Adrenal gland (tissue), 12 donors: ENCODE measurements around the gene REEP5. TPM values are rescaled to one million over a fixed set of nuclear protein-coding genes. Genes with fewer than 3 reads are reported as not detected.

Source experiments
- DNase-seq, 7 donors: peaks; one replicate each; pipeline ENCODE4 v3.0.0-alpha.2; 2019 to 2020
- H3K27ac ChIP-seq, 5 donors: fragments of 200-600 bp; sonication (generic) in 4 of 5; 1 replicate in 3 of 5; 2 replicates in 2 of 5; pipeline versions ENCODE4 v1.5.1 to v1.8.0; 2016 to 2020; ENCODE audit warnings: mild to moderate bottlenecking in 1 of 5
- H3K27me3 ChIP-seq: fragments of 200-600 bp; 2 replicates; pipeline ENCODE4 v1.8.0; 2021
- H3K36me3 ChIP-seq, 2 donors: fragments of 200-600 bp; replicated peaks in 1 of 2; 1 replicate in 1 of 2; 2 replicates in 1 of 2; pipeline versions ENCODE4 v1.5.1 to v1.8.0; 2018 to 2022
- H3K4me1 ChIP-seq, 2 donors: fragments of 200-600 bp; replicated peaks in 1 of 2; 1 replicate in 1 of 2; 2 replicates in 1 of 2; pipeline versions ENCODE4 v1.5.1 to v1.8.0; 2018 to 2021
- H3K4me3 ChIP-seq, 4 donors: fragments of 200-600 bp; sonication (generic) in 3 of 4; one replicate each; pipeline ENCODE4 v1.5.1; 2016 to 2018
- H3K9me3 ChIP-seq, 3 donors: fragments of 200-600 bp; sonication (generic) in 1 of 3; replicated peaks in 1 of 3; 1 replicate in 2 of 3; 2 replicates in 1 of 3; pipeline versions ENCODE4 v1.5.1 to v1.8.0; 2016 to 2021
- POLR2A ChIP-seq, 2 donors: fragments of 450-650 bp; IDR thresholded peaks; one replicate each; pipeline ENCODE4 v1.6.1; 2017; ENCODE audit warnings: antibody characterized with exemption in 2 of 2, mild to moderate bottlenecking in 2 of 2, moderate library complexity in 1 of 2
- WGBS, 4 donors: extraction: QIAGEN DNeasy Blood & Tissue Kit in 2 of 4; methylation state at CpG; one replicate each; pipeline versions ENCODE4 v1.1.5 to v1.1.7; 2013 to 2017; 5-methylcytosine and 5-hydroxymethylcytosine counted together
- intact Hi-C, 2 donors: fragments of 100-400 bp; cut with DNase I; formaldehyde crosslinking; loops; one replicate each; pipeline versions ENCODE4 v1.14.1 to v1.15.0; 2022 to 2023
- polyA plus RNA-seq, 3 donors: library from polyadenylated mRNA; stranded (reverse); fragments of 200-250 nt in 2 of 3; fragments of 350-450 nt in 1 of 3; fragmentation: Illumina TruSeq in 1 of 3; extraction: RNeasy Lipid Tissue Mini Kit (QIAGEN cat#74804) in 1 of 3; gene quantifications; one replicate each; pipeline ENCODE4 v1.2.3, GENCODE V29; 2013 to 2014
- total RNA-seq, 9 donors: library from RNA; depleted of rRNA in 4 of 9; stranded (reverse); fragments of >200 nt in 4 of 9; fragments of 120-200 nt in 1 of 9; fragmentation: NEBNext Ultra II Directional in 1 of 9; extraction: Animal tissue kit (Norgen Biotek cat#: 25700) in 1 of 9; gene quantifications; one replicate each; pipeline versions ENCODE4 v1.1.0 to v1.2.4, GENCODE V29; 2013 to 2023
- TF ChIP-seq, protein P1 (sequence below), 6 experiments: fragments of 450-650 bp in 4 of 6; fragments of 200-600 bp in 2 of 6; sonication (generic) in 1 of 6; IDR thresholded peaks; 1 replicate in 5 of 6; 2 replicates in 1 of 6; pipeline versions ENCODE4 v1.5.1 to v1.8.0; 2016 to 2021; ENCODE audit warnings: antibody characterized with exemption in 6 of 6, mild to moderate bottlenecking in 2 of 6, moderate library complexity in 1 of 6
- donor health status: healthy with polysubstance abuse.
- donor health status: Bipolar disorder and iron deficiency.
- donor health status: DM: yes; HTN: yes; CAD: no.
- donor health status: DM: no; HTN: no; CAD: no.
- donor health status: DM: no; HTN: no; CAD: no.
- donor health status: DM: yes; HTN: yes; CAD: no.

REEP5 gene
- total and polyA plus RNA-seq, 12 donors, result 73.8 to 198 (median 148) TPM

DNA sequence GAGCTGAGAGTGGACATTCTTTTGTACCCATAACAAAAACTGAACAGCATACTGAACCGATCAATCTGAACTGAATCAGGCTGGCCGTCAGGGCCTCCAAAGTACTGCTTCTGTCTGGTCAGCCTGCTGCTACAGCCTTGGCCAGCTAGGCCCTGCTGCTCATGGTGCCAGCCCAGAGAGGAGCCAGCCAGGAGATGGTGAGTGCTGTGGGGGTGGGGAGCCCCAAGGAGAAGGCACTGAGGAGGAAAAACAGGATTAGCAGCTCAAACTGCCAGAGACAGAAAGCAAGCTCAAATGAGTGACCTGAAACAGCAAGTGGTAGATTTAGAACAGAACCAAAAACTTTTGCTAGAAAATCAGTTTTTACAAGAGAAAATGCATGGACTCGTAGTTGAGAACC, 37.0 kb downstream of the REEP5 start:
- DNase-seq, result peak; percentile 31 to 78 (median 54)
- TF ChIP-seq, protein P1, sequence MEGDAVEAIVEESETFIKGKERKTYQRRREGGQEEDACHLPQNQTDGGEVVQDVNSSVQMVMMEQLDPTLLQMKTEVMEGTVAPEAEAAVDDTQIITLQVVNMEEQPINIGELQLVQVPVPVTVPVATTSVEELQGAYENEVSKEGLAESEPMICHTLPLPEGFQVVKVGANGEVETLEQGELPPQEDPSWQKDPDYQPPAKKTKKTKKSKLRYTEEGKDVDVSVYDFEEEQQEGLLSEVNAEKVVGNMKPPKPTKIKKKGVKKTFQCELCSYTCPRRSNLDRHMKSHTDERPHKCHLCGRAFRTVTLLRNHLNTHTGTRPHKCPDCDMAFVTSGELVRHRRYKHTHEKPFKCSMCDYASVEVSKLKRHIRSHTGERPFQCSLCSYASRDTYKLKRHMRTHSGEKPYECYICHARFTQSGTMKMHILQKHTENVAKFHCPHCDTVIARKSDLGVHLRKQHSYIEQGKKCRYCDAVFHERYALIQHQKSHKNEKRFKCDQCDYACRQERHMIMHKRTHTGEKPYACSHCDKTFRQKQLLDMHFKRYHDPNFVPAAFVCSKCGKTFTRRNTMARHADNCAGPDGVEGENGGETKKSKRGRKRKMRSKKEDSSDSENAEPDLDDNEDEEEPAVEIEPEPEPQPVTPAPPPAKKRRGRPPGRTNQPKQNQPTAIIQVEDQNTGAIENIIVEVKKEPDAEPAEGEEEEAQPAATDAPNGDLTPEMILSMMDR (IDR thresholded peaks at IDR 0.05), result no peak
- TF ChIP-seq POLR2A (IDR thresholded peaks at IDR 0.05), result no peak
- no peaks in the 10 kb centered on the region for H3K9me3 ChIP-seq
- peaks cover 4 to 16% of the 10 kb centered on the region in 2 donors for H3K4me1 ChIP-seq
- peaks cover 0 to 55% of the 10 kb centered on the region in 2 donors for H3K36me3 ChIP-seq
- intact Hi-C loops, result no loop called here
- H3K4me3 ChIP-seq, result no peak overlapping the region
- whole genome bisulfite sequencing, 4 donors, result 66 to 88% (median 71%) methylated on average over 3 of the region's 3 CpGs
- H3K27me3 ChIP-seq, result no peaks in the 10 kb centered on the region
- H3K27ac ChIP-seq, result no peak overlapping the region

DNA sequence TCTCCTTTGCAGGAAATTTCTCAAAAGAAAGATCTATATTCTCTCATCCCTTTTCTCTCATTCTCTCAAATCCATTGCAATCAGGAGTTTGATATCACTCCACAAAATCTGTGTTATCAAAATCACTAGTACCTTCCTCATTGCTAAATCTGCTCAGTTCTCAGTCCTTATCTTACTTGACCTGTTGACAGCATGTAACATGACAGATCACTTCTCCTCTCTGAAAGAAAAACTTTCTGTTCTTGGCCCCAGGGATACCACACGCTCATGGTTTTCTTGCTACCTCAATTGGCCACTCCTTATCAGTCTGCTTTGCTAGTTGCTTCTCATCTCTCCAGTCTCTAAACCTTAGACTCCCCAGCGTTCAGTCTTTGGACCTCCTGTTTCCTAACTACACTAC, 38.8 kb downstream of the REEP5 start:
- WGBS, 4 donors, result 52 to 74% (median 64%) methylated on average over 2 of the region's 2 CpGs

DNA sequence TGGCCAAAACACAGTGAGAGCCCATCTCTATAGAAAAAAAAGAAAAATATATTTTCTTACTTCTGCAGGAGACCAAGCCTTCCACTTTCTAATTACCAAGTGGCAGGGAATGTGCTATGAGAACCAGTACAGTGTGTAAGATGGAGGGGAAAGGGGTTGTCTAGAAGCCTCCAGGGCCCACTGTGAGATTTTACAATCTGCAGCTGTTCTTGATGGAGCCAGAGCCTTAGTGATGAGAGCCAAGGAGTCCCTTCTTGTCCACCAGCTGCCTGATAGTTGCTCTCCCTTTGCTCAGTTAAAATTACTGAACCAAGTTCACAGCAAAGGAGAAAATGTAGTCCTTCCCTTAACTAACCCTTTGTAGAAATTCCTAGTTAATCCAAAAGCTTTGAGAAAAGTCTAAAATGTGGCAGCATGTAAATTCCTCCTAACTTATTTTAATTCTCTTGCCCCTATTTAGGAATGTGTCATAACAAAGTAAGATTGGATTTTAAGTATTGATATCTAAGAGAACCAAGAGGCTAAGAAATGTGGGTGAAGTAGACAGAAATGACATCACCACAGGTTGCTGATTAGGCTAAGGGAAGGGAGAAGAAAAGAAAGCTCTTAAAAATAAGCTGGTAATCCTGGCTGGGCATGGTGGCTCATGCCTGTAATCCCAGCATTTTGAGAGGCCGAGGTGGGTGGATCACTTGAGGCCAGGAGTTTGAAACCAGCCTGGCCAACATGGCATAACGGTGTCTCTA, 41.6 kb downstream of the REEP5 start:
- Histone ChIP-seq H3K36me3 (peaks cover 0 to 42% of the 10 kb centered on the region in 2 donors), H3K27ac (no peak overlapping the region), H3K27me3 (no peaks in the 10 kb centered on the region), H3K9me3 (no peaks in the 10 kb centered on the region), H3K4me3 (no peak overlapping the region), H3K4me1 (peaks cover 13 to 16% of the 10 kb centered on the region in 2 donors)
- intact Hi-C loops, result no loop called here
- WGBS, 4 donors, result 95 to 100% (median 98%) methylated on average over 2 of the region's 2 CpGs
- no peak for TF ChIP-seq POLR2A (IDR thresholded peaks at IDR 0.05)
- TF ChIP-seq, protein P1 (IDR thresholded peaks at IDR 0.05), result no peak
- no peak for DNase-seq

More for the DNA sequence above, 38.8 kb downstream of the REEP5 start:
- peaks cover 0 to 56% of the 10 kb centered on the region in 2 donors for H3K36me3 ChIP-seq
- H3K9me3 ChIP-seq, result no peaks in the 10 kb centered on the region
- peak in 1 of 7 donors; percentile 17 for DNase-seq
- H3K4me3 ChIP-seq, result no peak overlapping the region
- no peak for TF ChIP-seq POLR2A (IDR thresholded peaks at IDR 0.05)
- TF ChIP-seq, protein P1 (IDR thresholded peaks at IDR 0.05), result no peak
- H3K4me1 ChIP-seq, result peaks cover 12 to 16% of the 10 kb centered on the region in 2 donors
- intact Hi-C loops, result no loop called here
- H3K27ac ChIP-seq, result peak overlapping the region in 1 of 5 donors; percentile 24
- H3K27me3 ChIP-seq, result no peaks in the 10 kb centered on the region

GRCh38 chr5:112878760-112879159, 43.3 kb downstream of the REEP5 start:
- Histone ChIP-seq H3K27ac (peak overlapping the region in 1 of 5 donors; percentile 37), H3K27me3 (no peaks in the 10 kb centered on the region), H3K9me3 (no peaks in the 10 kb centered on the region), H3K36me3 (peaks cover 0 to 32% of the 10 kb centered on the region in 2 donors), H3K4me1 (peaks cover 12 to 13% of the 10 kb centered on the region in 2 donors), H3K4me3 (no peak overlapping the region)
- intact Hi-C loops, result no loop called here
- TF ChIP-seq POLR2A (IDR thresholded peaks at IDR 0.05), result no peak
- TF ChIP-seq, protein P1 (IDR thresholded peaks at IDR 0.05), result no peak
- 54 to 64% (median 56%) methylated on average over 4 of the region's 4 CpGs for WGBS, 4 donors
- DNase-seq, result peak in 1 of 7 donors; percentile 18
